OCI-LY3 (cell line): Measurements from ENCODE around the gene LDLRAD1.

Source experiments
- H2AFZ ChIP-seq: fragments of 200-600, 300-600 bp; shearing (Covaris generic); 2 replicates; pipeline ENCODE4 v1.6.0; 2014; ENCODE audit warnings: antibody characterized with exemption, low read depth, low read length
- H3K27ac ChIP-seq: fragments of 200-600, 300-600 bp; sonication (generic); 2 replicates; pipeline ENCODE4 v1.5.1; 2014; ENCODE audit warnings: mild to moderate bottlenecking, low read length, moderate library complexity, mixed read lengths
- H3K27me3 ChIP-seq: fragments of 200-600, 300-600 bp; sonication (generic); 2 replicates; pipeline ENCODE4 v1.6.1; 2014; ENCODE audit warnings: low read depth, low read length, mixed read lengths
- H3K36me3 ChIP-seq: fragments of 200-600, 300-600 bp; sonication (generic); replicated peaks from 2 replicates; pipeline ENCODE3; 2014; ENCODE audit warnings: low read depth, low read length, mixed read lengths
- H3K4me1 ChIP-seq: fragments of 300-600, 200-600 bp; sonication (generic); 2 replicates; pipeline ENCODE4 v1.6.1; 2014; ENCODE audit warnings: low read length, mixed read lengths
- H3K4me2 ChIP-seq: fragments of 200-600, 300-600 bp; sonication (generic); 2 replicates; pipeline ENCODE4 v1.6.1; 2014; ENCODE audit warnings: low read length, mixed read lengths
- H3K4me3 ChIP-seq: fragments of 300-600, 200-600 bp; sonication (generic); 2 replicates; pipeline ENCODE4 v1.5.1; 2014; ENCODE audit warnings: antibody characterized with exemption, mild to moderate bottlenecking, low read length, moderate library complexity
- H3K79me2 ChIP-seq: fragments of 300-600, 200-600 bp; shearing (Covaris generic); 2 replicates; pipeline ENCODE4 v1.6.1; 2014; ENCODE audit warnings: mild to moderate bottlenecking, low read length, mixed read lengths
- H3K9ac ChIP-seq: fragments of 300-600, 200-600 bp; shearing (Covaris generic); 2 replicates; pipeline ENCODE4 v1.6.0; 2014; ENCODE audit warnings: mild to moderate bottlenecking, low read length, moderate library complexity
- H3K9me3 ChIP-seq: fragments of 200-600, 300-600 bp; shearing (Covaris generic); 2 replicates; pipeline ENCODE4 v1.6.1; 2014; ENCODE audit warnings: low read length, mixed read lengths; ENCODE audit not compliant: insufficient read depth
- H4K20me1 ChIP-seq: fragments of 200-600, 300-600 bp; sonication (generic); 2 replicates; pipeline ENCODE4 v1.6.1; 2016; ENCODE audit warnings: low read length, mixed read lengths; ENCODE audit not compliant: insufficient read depth
- CTCF ChIP-seq: fragments of 200-600, 300-600 bp; sonication (generic); IDR thresholded peaks from 2 replicates; pipeline ENCODE4 v1.5.1; 2014; ENCODE audit warnings: antibody characterized with exemption, low read length, low read depth
- EZH2phosphoT487 ChIP-seq: fragments of 200-600 bp; shearing (Covaris generic); IDR thresholded peaks from 2 replicates; pipeline ENCODE4 v1.6.1; 2018; ENCODE audit warnings: antibody characterized with exemption, mixed run types, low read depth

The LDLRAD1 gene

DNA sequence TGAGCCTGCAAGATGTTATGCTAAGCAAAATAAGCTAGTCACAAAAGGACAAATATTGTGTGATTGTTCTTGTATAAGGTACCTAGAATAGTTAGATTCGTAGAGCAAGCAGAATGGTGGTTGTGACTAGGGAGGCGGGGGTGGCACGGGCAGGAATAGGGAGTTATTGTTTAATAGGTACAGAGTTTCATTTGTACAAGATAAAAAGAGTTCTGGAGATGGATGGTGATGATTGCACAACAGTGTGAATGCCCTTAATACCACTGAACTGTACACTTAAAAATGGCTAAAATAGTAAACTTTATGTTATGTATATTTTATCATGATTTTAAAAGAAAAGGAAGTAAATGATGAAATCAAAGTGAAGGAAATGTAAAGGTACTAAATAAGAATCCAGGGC lies 51.2 kb downstream of the LDLRAD1 start:
- H2AFZ ChIP-seq: no peak overlapping the region
- no peak overlapping the region for H3K27ac ChIP-seq
- no peak overlapping the region for H3K9ac ChIP-seq
- no peak for TF ChIP-seq EZH2phosphoT487
- no peak for TF ChIP-seq CTCF
- H3K4me3 ChIP-seq: no peak overlapping the region
- no peaks in the 10 kb centered on the region for H3K79me2 ChIP-seq
- no peak overlapping the region for H3K4me2 ChIP-seq
- peaks cover 6% of the 10 kb centered on the region for H3K36me3 ChIP-seq
- H3K4me1 ChIP-seq: peaks cover 10% of the 10 kb centered on the region
- H3K27me3 ChIP-seq: no peaks in the 10 kb centered on the region
- H3K9me3 ChIP-seq: no peaks in the 10 kb centered on the region
- no peaks in the 10 kb centered on the region for H4K20me1 ChIP-seq

DNA sequence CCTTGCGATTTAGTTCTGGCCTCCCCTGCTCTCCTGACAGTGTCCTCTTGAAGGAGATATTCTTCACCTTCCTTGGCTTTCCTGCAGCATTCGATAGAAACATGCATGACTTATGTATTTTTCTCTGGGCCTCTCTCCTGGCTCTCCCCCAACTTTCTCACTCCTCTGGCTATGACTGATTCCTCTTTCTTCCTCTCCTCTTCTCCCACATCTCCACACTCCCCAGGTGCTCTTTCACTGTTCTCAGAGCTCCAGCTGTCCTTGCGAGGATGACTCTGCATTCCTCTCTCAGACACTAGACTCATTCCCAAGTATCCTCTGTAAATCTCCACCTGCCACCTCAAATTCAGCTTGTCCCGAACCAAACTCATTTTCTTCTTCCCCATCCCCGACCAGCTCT lies 53.9 kb downstream of the LDLRAD1 start:
- Histone ChIP-seq H3K79me2 (no peaks in the 10 kb centered on the region), H3K27me3 (no peaks in the 10 kb centered on the region), H3K4me1 (peaks cover 10% of the 10 kb centered on the region), H3K9ac (no peak overlapping the region), H3K4me3 (no peak overlapping the region), H3K36me3 (peaks cover 13% of the 10 kb centered on the region), H3K27ac (no peak overlapping the region), H3K9me3 (no peaks in the 10 kb centered on the region), H4K20me1 (no peaks in the 10 kb centered on the region), H2AFZ (no peak overlapping the region), H3K4me2 (no peak overlapping the region)
- TF ChIP-seq EZH2phosphoT487 (no peak), CTCF (no peak)

GRCh38 chr1:53963460-53963859 lies 54.5 kb downstream of the LDLRAD1 start:
- no peak overlapping the region for H3K9ac ChIP-seq
- H3K36me3 ChIP-seq: peaks cover 13% of the 10 kb centered on the region
- no peaks in the 10 kb centered on the region for H3K9me3 ChIP-seq
- H2AFZ ChIP-seq: no peak overlapping the region
- TF ChIP-seq EZH2phosphoT487 (no peak), CTCF (no peak)
- H3K27me3 ChIP-seq: no peaks in the 10 kb centered on the region
- no peak overlapping the region for H3K4me3 ChIP-seq
- H3K4me2 ChIP-seq: peak overlapping the region; percentile 32; the same call in 1 of the 2 replicates
- no peaks in the 10 kb centered on the region for H4K20me1 ChIP-seq
- peaks cover 10% of the 10 kb centered on the region for H3K4me1 ChIP-seq
- no peak overlapping the region for H3K27ac ChIP-seq
- H3K79me2 ChIP-seq: no peaks in the 10 kb centered on the region

GRCh38 chr1:53962395-53962794 lies 55.6 kb downstream of the LDLRAD1 start:
- peaks cover 13% of the 10 kb centered on the region for H3K36me3 ChIP-seq

More at GRCh38 chr1:53962395-53962794, 55.6 kb downstream of the LDLRAD1 start:
- Histone ChIP-seq H4K20me1 (no peaks in the 10 kb centered on the region), H3K4me3 (no peak overlapping the region), H3K9me3 (no peaks in the 10 kb centered on the region), H3K4me2 (no peak overlapping the region), H3K27ac (no peak overlapping the region), H3K4me1 (peaks cover 10% of the 10 kb centered on the region), H3K9ac (no peak overlapping the region), H3K79me2 (no peaks in the 10 kb centered on the region), H3K27me3 (no peaks in the 10 kb centered on the region), H2AFZ (no peak overlapping the region)
- TF ChIP-seq EZH2phosphoT487 (no peak), CTCF (no peak)
